H1 (cell line): ENCODE results near the gene DCDC2B. TPM values are rescaled to one million over a fixed set of nuclear protein-coding genes. Genes with fewer than 3 reads are reported as not detected.

Experiments
- CTCF ChIA-PET: fragments of 300-600 bp; sonication (Branson Sonifier 250); formaldehyde crosslinking; loops from one replicate; lab custom pipeline; 2021; ENCODE audit not compliant: partially characterized antibody; lab: Charles Lee
- POLR2A ChIA-PET: fragments of 300-600 bp; sonication (Branson Sonifier 250); formaldehyde crosslinking; loops from one replicate; lab custom pipeline; 2021; ENCODE audit warnings: inconsistent platforms; ENCODE audit not compliant: partially characterized antibody; lab: Charles Lee
- DNase-seq, 2 experiments: peaks; one replicate each; pipeline versions ENCODE4 v3.0.0 to v3.0.0-alpha.2; 2010 to 2022; ENCODE audit warnings: low spot score in 2 of 2, low read depth in 1 of 2, mixed read lengths in 1 of 2
- FAIRE-seq: peaks from 2 replicates; lab custom pipeline; 2011; peaks lifted over from hg19 to GRCh38; lab: Jason Lieb, UNC
- H2AFZ ChIP-seq: 2 replicates; pipeline ENCODE4 v1.8.1; 2012; ENCODE audit warnings: low read length, inconsistent platforms
- H2AK5ac ChIP-seq: 2 replicates; pipeline ENCODE4 v1.6.1; 2013; ENCODE audit warnings: low read depth, low read length
- H2BK120ac ChIP-seq: replicated peaks from 2 replicates; pipeline ENCODE3; 2013; ENCODE audit warnings: low read depth, low read length, inconsistent platforms
- H2BK12ac ChIP-seq: 2 replicates; pipeline ENCODE4 v1.6.1; 2013; ENCODE audit warnings: low read depth, low read length
- H2BK15ac ChIP-seq: 2 replicates; pipeline ENCODE4 v1.6.1; 2013; ENCODE audit warnings: low read length
- H2BK20ac ChIP-seq: 2 replicates; pipeline ENCODE4 v1.6.1; 2013; ENCODE audit warnings: low read length
- H2BK5ac ChIP-seq: 2 replicates; pipeline ENCODE4 v1.6.1; 2013; ENCODE audit warnings: low read depth, low read length
- H3K14ac ChIP-seq: 2 replicates; pipeline ENCODE4 v1.6.1; 2013; ENCODE audit warnings: inconsistent platforms; ENCODE audit not compliant: insufficient read length
- H3K18ac ChIP-seq: 2 replicates; pipeline ENCODE4 v1.6.1; 2013; ENCODE audit warnings: low read length; ENCODE audit errors: extremely low read depth
- H3K23ac ChIP-seq: 2 replicates; pipeline ENCODE4 v1.6.1; 2013; ENCODE audit warnings: inconsistent platforms; ENCODE audit not compliant: insufficient read length
- H3K23me2 ChIP-seq: 2 replicates; pipeline ENCODE4 v1.6.1; 2013; ENCODE audit warnings: low read depth, low read length
- H3K27ac ChIP-seq: 2 replicates; pipeline ENCODE4 v1.6.1; 2011; ENCODE audit warnings: low read depth, low read length, inconsistent platforms
- H3K27me3 ChIP-seq, 4 experiments: replicated peaks in 1 of 4; 1 replicate in 1 of 4; 2 replicates in 3 of 4; pipeline versions ENCODE4 v1.6.1 to v1.8.1; 2011 to 2013; ENCODE audit warnings: low read length in 3 of 4, mild to moderate bottlenecking in 3 of 4, inconsistent platforms in 2 of 4, mixed read lengths in 2 of 4, moderate library complexity in 1 of 4; ENCODE audit not compliant: control insufficient read depth in 3 of 4, insufficient read depth in 3 of 4; ENCODE audit errors: extremely low read depth in 1 of 4
- H3K36me3 ChIP-seq, 4 experiments: 2 replicates each; pipeline versions ENCODE4 v1.6.1 to v1.8.1; 2011 to 2013; ENCODE audit warnings: mild to moderate bottlenecking in 4 of 4, low read length in 3 of 4, moderate library complexity in 2 of 4, control low read depth in 1 of 4, inconsistent platforms in 1 of 4; ENCODE audit not compliant: insufficient read depth in 4 of 4, control insufficient read depth in 2 of 4
- H3K4ac ChIP-seq: replicated peaks from 2 replicates; pipeline ENCODE3; 2013; ENCODE audit warnings: low read length, low read depth, mixed read lengths, inconsistent platforms; ENCODE audit not compliant: insufficient read length
- H3K4me1 ChIP-seq, 4 experiments: replicated peaks in 1 of 4; 1 replicate in 1 of 4; 2 replicates in 3 of 4; pipeline versions ENCODE4 v1.6.1 to v1.8.1; 2011 to 2013; ENCODE audit warnings: low read length in 3 of 4, inconsistent platforms in 2 of 4, mixed read lengths in 1 of 4; ENCODE audit not compliant: insufficient read depth in 4 of 4, control insufficient read depth in 3 of 4
- H3K4me2 ChIP-seq, 2 experiments: 2 replicates each; pipeline versions ENCODE4 v1.6.1 to v1.8.1; 2011 to 2013; ENCODE audit warnings: low read depth in 2 of 2, low read length in 2 of 2, control low read depth in 1 of 2, inconsistent platforms in 1 of 2, mild to moderate bottlenecking in 1 of 2; ENCODE audit not compliant: insufficient read depth in 1 of 2
- H3K4me3 ChIP-seq, 4 experiments: fragments of 200-600, 300-600 bp in 1 of 4; sonication (generic), shearing (Covaris generic), sonication (Bioruptor Twin) in 1 of 4; 2 replicates each; pipeline versions ENCODE4 v1.5.1 to v1.8.1; 2011 to 2016; ENCODE audit warnings: low read length in 4 of 4, low read depth in 3 of 4, control low read depth in 2 of 4, inconsistent platforms in 2 of 4, mild to moderate bottlenecking in 2 of 4, mixed read lengths in 1 of 4, moderate library complexity in 1 of 4; ENCODE audit not compliant: insufficient read depth in 2 of 4; ENCODE audit errors: extremely low read depth in 1 of 4
- H3K56ac ChIP-seq: replicated peaks from 2 replicates; pipeline ENCODE3; 2013; ENCODE audit warnings: low read depth, mild to moderate bottlenecking, mixed read lengths, low read length, inconsistent platforms; ENCODE audit not compliant: insufficient read length
- H3K79me1 ChIP-seq: 2 replicates; pipeline ENCODE4 v1.6.1; 2013; ENCODE audit warnings: low read depth, low read length, control low read depth
- H3K79me2 ChIP-seq, 2 experiments: 2 replicates each; pipeline versions ENCODE4 v1.6.1 to v1.8.1; 2012 to 2013; ENCODE audit warnings: low read length in 2 of 2, mild to moderate bottlenecking in 2 of 2, inconsistent platforms in 1 of 2; ENCODE audit not compliant: insufficient read depth in 2 of 2, control insufficient read depth in 1 of 2
- H3K9ac ChIP-seq, 4 experiments: replicated peaks in 1 of 4; 1 replicate in 1 of 4; 2 replicates in 3 of 4; pipeline versions ENCODE4 v1.6.1 to v1.8.1; 2011 to 2013; ENCODE audit warnings: low read depth in 3 of 4, low read length in 3 of 4, control low read depth in 2 of 4, mild to moderate bottlenecking in 2 of 4, moderate library complexity in 2 of 4, inconsistent platforms in 1 of 4; ENCODE audit errors: extremely low read depth in 1 of 4
- H3K9me3 ChIP-seq, 2 experiments: 2 replicates each; pipeline versions ENCODE4 v1.6.1 to v1.8.1; 2012 to 2013; ENCODE audit warnings: mild to moderate bottlenecking in 2 of 2, moderate library complexity in 2 of 2, control low read depth in 1 of 2, inconsistent platforms in 1 of 2, low read depth in 1 of 2, low read length in 1 of 2, mixed read lengths in 1 of 2; ENCODE audit not compliant: insufficient read depth in 2 of 2
- H4K20me1 ChIP-seq, 2 experiments: replicated peaks in 1 of 2; 2 replicates each; pipeline versions ENCODE3 to v1.8.1; 2011 to 2013; ENCODE audit warnings: inconsistent platforms in 2 of 2, low read length in 2 of 2, mild to moderate bottlenecking in 1 of 2; ENCODE audit not compliant: insufficient read depth in 2 of 2, control insufficient read depth in 1 of 2
- H4K5ac ChIP-seq: 2 replicates; pipeline ENCODE4 v1.6.1; 2013; ENCODE audit warnings: low read length, low read depth, mixed read lengths, inconsistent platforms; ENCODE audit not compliant: insufficient read length
- H4K8ac ChIP-seq: 2 replicates; pipeline ENCODE4 v1.8.0; 2013; ENCODE audit warnings: mild to moderate bottlenecking, moderate library complexity, low read length, inconsistent platforms; ENCODE audit not compliant: insufficient read depth; ENCODE audit errors: extremely low read depth
- H4K91ac ChIP-seq: replicated peaks from 2 replicates; pipeline ENCODE3; 2013; ENCODE audit warnings: low read length, mixed read lengths, inconsistent platforms; ENCODE audit not compliant: insufficient read length
- CHD2 ChIP-seq: IDR thresholded peaks from 2 replicates; pipeline ENCODE4 v1.6.1; 2012; ENCODE audit warnings: low read length, improper control_type of control experiment
- CTBP2 ChIP-seq: IDR thresholded peaks from 2 replicates; pipeline ENCODE4 v1.7.0; 2011; ENCODE audit warnings: borderline replicate concordance, mild to moderate bottlenecking, moderate library complexity, mixed read lengths, low read length; ENCODE audit not compliant: insufficient read depth, insufficient read length
- SAP30 ChIP-seq: fragments of 300-600 bp; sonication (generic); IDR thresholded peaks from 2 replicates; pipeline ENCODE4 v1.7.1; 2012; ENCODE audit warnings: low read length, moderate library complexity, mild to moderate bottlenecking, inconsistent platforms; ENCODE audit not compliant: insufficient read depth, insufficient replicate concordance
- SRF ChIP-seq: IDR thresholded peaks from 2 replicates; pipeline ENCODE4 v1.6.1; 2011; ENCODE audit warnings: mild to moderate bottlenecking, low read depth, low read length, moderate library complexity
- WGBS, 2 experiments: shearing (Covaris generic) in 1 of 2; methylation state at CpG; one replicate each; pipeline versions ENCODE4 v1.1.6 to v1.1.7; 2013 to 2015; ENCODE audit warnings: low lambda C conversion rate in 2 of 2, mixed read lengths in 2 of 2, inconsistent platforms in 1 of 2, low coverage in 1 of 2, missing lambda C conversion rate in 1 of 2; ENCODE audit not compliant: insufficient replicate concordance in 2 of 2, insufficient coverage in 1 of 2, insufficient read length in 1 of 2; ENCODE audit errors: extremely low coverage in 1 of 2, missing lambda C conversion rate in 1 of 2; 5-methylcytosine and 5-hydroxymethylcytosine counted together
- polyA plus RNA-seq, 7 experiments: library from polyadenylated mRNA; depleted of rRNA in 3 of 7; stranded (reverse) in 5 of 7; unstranded in 2 of 7; fragments of >200 nt in 5 of 7; fragments of 200-250 nt in 2 of 7; gene quantifications; 1 replicate in 5 of 7; 2 replicates in 1 of 7; 4 replicates in 1 of 7; pipeline versions ENCODE4 v1.2.1 to v1.2.3, GENCODE V29; 2011 to 2013; ENCODE audit warnings: missing spikeins in 2 of 7, mixed read lengths in 2 of 7
- total RNA-seq: library from RNA; stranded (reverse); fragmentation: NEBNext Ultra II Directional; extraction: Animal tissue kit (Norgen Biotek cat#: 25700); gene quantifications from 2 replicates; pipeline ENCODE4 v1.2.1, GENCODE V29; 2021

DCDC2B gene
- total and polyA plus RNA-seq, 2 of the 8 experiments (the other 6 are each of a cell fraction or from before 2014, with no cell fraction given), result not detected

DNA sequence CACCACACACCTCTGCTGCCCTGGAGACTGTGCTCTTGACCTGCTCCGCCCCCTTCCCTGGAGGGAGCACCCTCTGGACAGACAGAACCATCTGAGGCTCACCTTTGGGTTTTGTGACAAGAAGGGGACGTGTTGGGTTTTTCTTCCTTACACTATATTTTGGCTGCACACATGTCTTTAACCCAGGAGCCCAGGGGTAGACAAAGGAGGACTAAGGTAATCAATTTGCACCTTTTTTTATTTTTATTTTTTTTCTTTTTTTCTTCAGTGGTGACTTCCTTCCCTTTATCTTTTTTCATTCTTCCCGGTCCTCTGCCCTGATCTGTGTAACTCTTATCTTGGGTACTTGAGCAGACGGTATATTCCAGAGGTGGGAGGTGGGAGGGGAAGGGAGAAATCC lies 37.9 kb upstream of the DCDC2B start:
- no peak overlapping the region for H4K5ac ChIP-seq
- H3K4me1 ChIP-seq, result no peaks in the 10 kb centered on the region
- H2AFZ ChIP-seq, result no peak overlapping the region
- no peaks in the 10 kb centered on the region for H3K27me3 ChIP-seq
- H3K56ac ChIP-seq, result no peak overlapping the region
- H3K14ac ChIP-seq, result no peak overlapping the region
- no peak overlapping the region for H3K4me3 ChIP-seq
- no peaks in the 10 kb centered on the region for H3K9me3 ChIP-seq
- H4K8ac ChIP-seq, result no peak overlapping the region; the same call in 1 of the 2 replicates
- ChIA-PET POLR2A (interaction anchor here (1.6 kb wide), 1 partner anchor 26 kb away, joined by 4 read pairs; no protein-coding TSS in a partner anchor), CTCF (interaction anchor here (1.3 kb wide), 1 partner anchor 69 kb away, joined by 3 read pairs; no protein-coding TSS in a partner anchor)
- FAIRE-seq (no peak), DNase-seq (no peak)
- no peaks in the 10 kb centered on the region for H3K79me2 ChIP-seq
- H3K23me2 ChIP-seq, result no peaks in the 10 kb centered on the region
- H3K36me3 ChIP-seq, result peaks cover 14 to 58% (median 42%) of the 10 kb centered on the region in 4 experiments
- H3K23ac ChIP-seq, result no peak overlapping the region
- H3K18ac ChIP-seq, result no peak overlapping the region
- H3K4ac ChIP-seq, result no peak overlapping the region
- no peak overlapping the region for H2BK5ac ChIP-seq
- no peak overlapping the region for H4K91ac ChIP-seq
- no peak overlapping the region for H3K27ac ChIP-seq
- no peak overlapping the region for H2BK20ac ChIP-seq
- H3K79me1 ChIP-seq, result no peaks in the 10 kb centered on the region; the same call in 1 of the 2 replicates
- WGBS, 2 experiments, result 88% methylated on average over 4 of the region's 4 CpGs; no CpG with 5 or more reads in 1 of the 2 experiments
- H3K9ac ChIP-seq, result no peak overlapping the region
- H2BK120ac ChIP-seq, result no peak overlapping the region
- H2AK5ac ChIP-seq, result no peak overlapping the region
- no peak overlapping the region for H2BK15ac ChIP-seq
- no peak overlapping the region for H3K4me2 ChIP-seq
- no peak overlapping the region for H2BK12ac ChIP-seq
- no peaks in the 10 kb centered on the region for H4K20me1 ChIP-seq
- TF ChIP-seq SRF (no peak), SAP30 (no peak), CHD2 (no peak), CTBP2 (no peak)
